A673 (cell line): ENCODE results near the gene LRP1B. TPM values are rescaled to one million over a fixed set of nuclear protein-coding genes. Genes with fewer than 3 reads are reported as not detected.
"Not testable (repeated sequence)": the region's sequence is repeated elsewhere in the genome, so short reads cannot be mapped to it uniquely, and the experiment has no call there.

Source experiments
- BruUV-seq: library from RNA; stranded (reverse); fragments of 400-500 nt; replicated peaks from 2 replicates; lab custom pipeline; 2021; lab: Mats Ljungman, UMichigan
- CTCF ChIA-PET: fragments of 300-600 bp; sonication (Branson Sonifier 250); formaldehyde crosslinking; loops from one replicate; lab custom pipeline; 2022; ENCODE audit warnings: antibody characterized with exemption; lab: Charles Lee
- POLR2A ChIA-PET: fragments of 300-600 bp; sonication (Branson Sonifier 250); formaldehyde crosslinking; loops from one replicate; lab custom pipeline; 2022; ENCODE audit warnings: antibody characterized with exemption; ENCODE audit not compliant: low non-redundant PET; lab: Charles Lee
- DNase-seq: peaks from one replicate; pipeline ENCODE4 v3.0.0-alpha.2; 2015; ENCODE audit warnings: low spot score
- H3K27ac ChIP-seq: fragments of 200-600 bp; sonication (generic); 2 replicates; pipeline ENCODE4 v1.5.1; 2016; ENCODE audit warnings: mixed run types, low read depth, mild to moderate bottlenecking, mixed read lengths, antibody characterized with exemption, low read length; ENCODE audit not compliant: poor library complexity, severe bottlenecking
- H3K27me3 ChIP-seq: fragments of 200-600 bp; sonication (generic); replicated peaks from 2 replicates; pipeline ENCODE4 v1.6.1; 2017; ENCODE audit warnings: mixed run types, low read depth, mild to moderate bottlenecking, mixed read lengths, antibody characterized with exemption, low read length; ENCODE audit not compliant: insufficient read depth, poor library complexity
- H3K36me3 ChIP-seq: fragments of 200-600 bp; sonication (generic); 2 replicates; pipeline ENCODE4 v1.6.1; 2016; ENCODE audit warnings: mixed run types, mild to moderate bottlenecking, mixed read lengths, antibody characterized with exemption, low read length; ENCODE audit not compliant: insufficient read depth, poor library complexity, severe bottlenecking
- H3K4me1 ChIP-seq: fragments of 200-600 bp; sonication (generic); 2 replicates; pipeline ENCODE4 v1.6.1; 2017; ENCODE audit warnings: mixed run types, mild to moderate bottlenecking, mixed read lengths, antibody characterized with exemption, low read length; ENCODE audit not compliant: insufficient read depth, poor library complexity, severe bottlenecking
- H3K4me3 ChIP-seq: fragments of 200-600 bp; sonication (generic); 2 replicates; pipeline ENCODE4 v1.5.1; 2016; ENCODE audit warnings: low read depth, mixed run types, mild to moderate bottlenecking, mixed read lengths, low read length; ENCODE audit not compliant: poor library complexity, severe bottlenecking
- H3K9me3 ChIP-seq: fragments of 200-600 bp; sonication (generic); 2 replicates; pipeline ENCODE4 v1.6.1; 2016; ENCODE audit warnings: mixed run types, low read depth, mild to moderate bottlenecking, mixed read lengths, antibody characterized with exemption, low read length; ENCODE audit not compliant: poor library complexity, severe bottlenecking
- EZH2 ChIP-seq: fragments of 200-600 bp; sonication (generic); IDR thresholded peaks from 2 replicates; pipeline ENCODE4 v1.6.1; 2017; ENCODE audit warnings: borderline replicate concordance, low read depth, mild to moderate bottlenecking, mixed read lengths, antibody characterized with exemption, low read length; ENCODE audit not compliant: poor library complexity, severe bottlenecking
- intact Hi-C: fragments of 100-400 bp; cut with micrococcal nuclease; formaldehyde crosslinking; loops from one replicate; pipeline ENCODE4 v1.10.0; 2022; ENCODE audit not compliant: unreplicated experiment
- total RNA-seq: library from RNA; stranded (reverse); gene quantifications from 2 replicates; pipeline ENCODE4 v1.2.3, GENCODE V29; 2021
- TF ChIP-seq, protein P1 (sequence below): fragments of 300-800, 200-600 bp; sonication (generic); conservative IDR thresholded peaks from 2 replicates; pipeline ENCODE4 v1.5.1; 2017; ENCODE audit warnings: low read depth, mild to moderate bottlenecking, antibody characterized with exemption, low read length, moderate library complexity, mixed read lengths

LRP1B gene
- total RNA-seq, 1 experiment from 2014 or later = 9.9 TPM

- ChIA-PET CTCF (no interaction called here), POLR2A (no interaction called here)
- DNase-seq = peak; percentile 9
- no peak overlapping the region for H3K4me3 ChIP-seq
- intact Hi-C loops = no loop called here
- no peak overlapping the region for H3K27ac ChIP-seq
- TF ChIP-seq EZH2 = no peak
- TF ChIP-seq, protein P1, sequence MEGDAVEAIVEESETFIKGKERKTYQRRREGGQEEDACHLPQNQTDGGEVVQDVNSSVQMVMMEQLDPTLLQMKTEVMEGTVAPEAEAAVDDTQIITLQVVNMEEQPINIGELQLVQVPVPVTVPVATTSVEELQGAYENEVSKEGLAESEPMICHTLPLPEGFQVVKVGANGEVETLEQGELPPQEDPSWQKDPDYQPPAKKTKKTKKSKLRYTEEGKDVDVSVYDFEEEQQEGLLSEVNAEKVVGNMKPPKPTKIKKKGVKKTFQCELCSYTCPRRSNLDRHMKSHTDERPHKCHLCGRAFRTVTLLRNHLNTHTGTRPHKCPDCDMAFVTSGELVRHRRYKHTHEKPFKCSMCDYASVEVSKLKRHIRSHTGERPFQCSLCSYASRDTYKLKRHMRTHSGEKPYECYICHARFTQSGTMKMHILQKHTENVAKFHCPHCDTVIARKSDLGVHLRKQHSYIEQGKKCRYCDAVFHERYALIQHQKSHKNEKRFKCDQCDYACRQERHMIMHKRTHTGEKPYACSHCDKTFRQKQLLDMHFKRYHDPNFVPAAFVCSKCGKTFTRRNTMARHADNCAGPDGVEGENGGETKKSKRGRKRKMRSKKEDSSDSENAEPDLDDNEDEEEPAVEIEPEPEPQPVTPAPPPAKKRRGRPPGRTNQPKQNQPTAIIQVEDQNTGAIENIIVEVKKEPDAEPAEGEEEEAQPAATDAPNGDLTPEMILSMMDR = no peak
- H3K4me1 ChIP-seq = no peaks in the 10 kb centered on the region
- no peaks in the 10 kb centered on the region for H3K9me3 ChIP-seq
- BruUV-seq = no TSS peak
- no peaks in the 10 kb centered on the region for H3K36me3 ChIP-seq
- no peaks in the 10 kb centered on the region for H3K27me3 ChIP-seq
These were observed 935.7 kb downstream of the LRP1B start for GRCh38 chr2:141195087-141195486.

- intact Hi-C loops = no loop called here
- H3K36me3 ChIP-seq = no peaks in the 10 kb centered on the region
- TF ChIP-seq EZH2 = no peak
- H3K27ac ChIP-seq = no peak overlapping the region
- H3K4me1 ChIP-seq = peaks cover 6% of the 10 kb centered on the region
- no peaks in the 10 kb centered on the region for H3K27me3 ChIP-seq
- POLR2A ChIA-PET = no interaction called here
- DNase-seq = no peak
- H3K4me3 ChIP-seq = no peak overlapping the region
- H3K9me3 ChIP-seq = no peaks in the 10 kb centered on the region
- BruUV-seq = no TSS peak
- CTCF ChIA-PET = no interaction called here
These were observed 943.8 kb downstream of the LRP1B start for GRCh38 chr2:141187075-141187439.

- H3K27ac ChIP-seq = no peak overlapping the region
- CTCF ChIA-PET = no interaction called here
- no peaks in the 10 kb centered on the region for H3K9me3 ChIP-seq
- H3K4me1 ChIP-seq = peaks cover 6% of the 10 kb centered on the region
- no peaks in the 10 kb centered on the region for H3K36me3 ChIP-seq
- no peak overlapping the region for H3K4me3 ChIP-seq
- TF ChIP-seq, protein P1 = no peak
- no peak for TF ChIP-seq EZH2
- no TSS peak for BruUV-seq
- DNase-seq = peak; percentile 32
- no peaks in the 10 kb centered on the region for H3K27me3 ChIP-seq
- intact Hi-C loops = no loop called here
- POLR2A ChIA-PET = no interaction called here
These were observed 944.3 kb downstream of the LRP1B start for GRCh38 chr2:141186413-141187074.

GRCh38 chr2:141182246-141182645 lies 948.6 kb downstream of the LRP1B start:
- ChIA-PET CTCF (no interaction called here), POLR2A (no interaction called here)
- no peak overlapping the region for H3K4me3 ChIP-seq
- no peak for DNase-seq
- TF ChIP-seq, protein P1 = no peak
- TF ChIP-seq EZH2 = no peak
- no peaks in the 10 kb centered on the region for H3K27me3 ChIP-seq
- H3K9me3 ChIP-seq = no peaks in the 10 kb centered on the region
- intact Hi-C loops = no loop called here
- peaks cover 6% of the 10 kb centered on the region for H3K4me1 ChIP-seq
- no TSS peak for BruUV-seq
- no peaks in the 10 kb centered on the region for H3K36me3 ChIP-seq
- no peak overlapping the region for H3K27ac ChIP-seq

DNA sequence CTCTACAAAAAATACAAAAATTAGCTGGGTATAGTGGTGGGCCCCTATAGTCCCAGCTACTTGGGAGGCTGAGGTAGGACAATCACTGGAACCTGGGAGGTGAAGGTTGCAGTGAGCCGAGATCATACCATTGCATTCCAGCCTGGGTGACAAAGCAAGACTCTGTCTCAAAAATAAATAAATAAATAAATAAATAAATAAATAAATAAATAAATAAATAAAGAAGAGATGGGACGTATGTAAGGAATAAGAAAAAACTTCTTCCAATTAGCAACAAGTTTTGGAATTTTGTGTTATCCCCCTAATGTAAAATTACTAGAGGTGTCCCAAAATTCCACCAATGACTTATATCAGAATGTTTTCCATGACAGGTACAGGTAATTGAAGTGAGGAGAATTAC lies 961.7 kb downstream of the LRP1B start:
- intact Hi-C loops, BruUV-seq, DNase-seq: not testable (repeated sequence)

More for the DNA sequence above, 961.7 kb downstream of the LRP1B start:
- H3K4me1 ChIP-seq, POLR2A ChIA-PET, H3K36me3 ChIP-seq, H3K4me3 ChIP-seq, H3K9me3 ChIP-seq, H3K27me3 ChIP-seq, CTCF ChIA-PET, H3K27ac ChIP-seq: not testable (repeated sequence)
